Retinal pigment epithelial cell (primary cell): ENCODE results near the gene ETFB.

Experiments
- DNase-seq: peaks from one replicate; pipeline ENCODE4 v3.0.0-alpha.2; 2010; ENCODE audit warnings: low read depth
- H3K4me3 ChIP-seq: 2 replicates; pipeline ENCODE4 v1.5.1; 2011; ENCODE audit warnings: mild to moderate bottlenecking, low read length, control low read depth, moderate library complexity
- CTCF ChIP-seq: conservative IDR thresholded peaks from 2 replicates; pipeline ENCODE4 v1.5.1; 2011; ENCODE audit warnings: low read depth, low read length, control low read depth, inconsistent platforms

The ETFB gene

DNA sequence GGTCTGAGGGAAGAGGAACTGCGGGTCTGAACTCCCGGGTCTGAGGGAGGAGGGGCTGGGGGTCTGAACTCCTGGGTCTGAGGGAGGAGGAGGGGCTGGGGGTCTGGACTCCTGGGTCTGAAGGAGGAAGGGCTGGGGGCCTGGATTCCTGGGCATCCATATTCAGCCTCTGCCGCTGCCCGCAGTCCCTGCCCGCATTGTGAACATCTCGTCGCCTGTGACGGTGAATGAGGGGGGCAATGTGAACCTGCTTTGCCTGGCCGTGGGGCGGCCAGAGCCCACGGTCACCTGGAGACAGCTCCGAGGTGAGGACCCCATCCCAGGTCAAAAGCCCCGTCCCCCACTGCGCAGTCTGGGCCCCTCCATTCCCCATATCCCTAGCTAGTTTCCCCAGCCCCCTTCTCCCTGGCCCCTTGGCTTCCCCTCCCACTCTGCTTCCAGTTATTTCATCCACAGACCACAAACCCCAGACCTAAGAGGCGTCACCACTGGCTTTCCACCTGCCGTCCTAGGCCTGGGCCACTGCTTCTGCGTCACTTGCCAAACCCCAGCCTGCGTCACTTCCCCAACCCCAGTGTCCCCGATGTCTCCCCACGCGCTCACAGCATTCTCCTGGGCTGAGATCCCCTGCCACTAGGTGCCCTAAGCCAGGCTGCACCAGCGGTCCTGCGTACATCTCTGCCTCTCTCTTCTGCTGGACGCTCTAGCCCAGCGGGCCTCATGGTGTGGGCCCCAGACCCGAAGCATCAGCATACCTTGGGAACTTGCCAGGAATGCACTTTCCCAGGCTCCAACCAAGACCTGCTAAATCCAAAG lies 40.8 kb downstream of the ETFB start:
- no peak for TF ChIP-seq CTCF
- DNase-seq: no peak
- H3K4me3 ChIP-seq: no peak overlapping the region

DNA sequence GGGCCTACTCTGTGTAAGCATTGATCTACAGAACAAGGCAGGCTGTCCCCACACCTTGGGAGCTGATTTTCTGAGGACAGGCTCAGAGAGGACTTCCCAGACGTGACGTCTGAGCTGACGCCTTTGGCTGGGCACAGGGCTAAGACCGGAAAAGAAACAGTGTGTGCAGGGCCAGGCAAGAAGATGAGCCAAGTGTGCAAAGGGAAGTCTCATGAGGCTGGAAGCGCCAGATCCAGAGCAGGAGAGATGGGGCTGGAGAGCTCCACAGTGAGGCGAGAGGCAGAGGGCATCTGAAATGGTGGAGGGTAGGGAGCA lies 42.1 kb downstream of the ETFB start:
- TF ChIP-seq CTCF: no peak

GRCh38 chr19:51323481-51324166 lies 42.6 kb downstream of the ETFB start:
- no peak for TF ChIP-seq CTCF
- H3K4me3 ChIP-seq: no peak overlapping the region
- no peak for DNase-seq

More for the DNA sequence above, 42.1 kb downstream of the ETFB start:
- no peak overlapping the region for H3K4me3 ChIP-seq
- no peak for DNase-seq

- TF ChIP-seq CTCF: no peak
- H3K4me3 ChIP-seq: no peak overlapping the region
- DNase-seq: no peak
Observed at GRCh38 chr19:51321799-51322198, 44.4 kb downstream of the ETFB start.

DNA sequence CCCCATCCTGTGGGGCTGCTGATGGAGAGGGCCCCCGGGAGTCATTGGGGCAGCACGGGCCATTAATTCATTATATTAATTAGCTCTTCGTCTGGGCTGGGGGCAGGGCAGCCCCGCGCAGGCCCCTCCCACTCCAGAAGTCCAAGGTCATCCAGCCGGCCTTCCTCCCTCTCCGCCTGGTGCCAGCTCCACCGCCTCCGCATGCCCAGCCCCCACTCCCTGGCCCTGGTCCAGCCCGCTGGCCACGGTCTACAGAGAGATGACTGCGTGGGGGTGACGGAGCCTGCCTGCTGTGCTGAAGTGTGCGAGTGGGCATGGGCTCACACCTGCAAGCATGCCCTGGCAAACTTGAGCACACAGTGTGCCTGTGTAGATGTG lies 45.9 kb downstream of the ETFB start:
- DNase-seq: no peak
- TF ChIP-seq CTCF: no peak
- no peak overlapping the region for H3K4me3 ChIP-seq

DNA sequence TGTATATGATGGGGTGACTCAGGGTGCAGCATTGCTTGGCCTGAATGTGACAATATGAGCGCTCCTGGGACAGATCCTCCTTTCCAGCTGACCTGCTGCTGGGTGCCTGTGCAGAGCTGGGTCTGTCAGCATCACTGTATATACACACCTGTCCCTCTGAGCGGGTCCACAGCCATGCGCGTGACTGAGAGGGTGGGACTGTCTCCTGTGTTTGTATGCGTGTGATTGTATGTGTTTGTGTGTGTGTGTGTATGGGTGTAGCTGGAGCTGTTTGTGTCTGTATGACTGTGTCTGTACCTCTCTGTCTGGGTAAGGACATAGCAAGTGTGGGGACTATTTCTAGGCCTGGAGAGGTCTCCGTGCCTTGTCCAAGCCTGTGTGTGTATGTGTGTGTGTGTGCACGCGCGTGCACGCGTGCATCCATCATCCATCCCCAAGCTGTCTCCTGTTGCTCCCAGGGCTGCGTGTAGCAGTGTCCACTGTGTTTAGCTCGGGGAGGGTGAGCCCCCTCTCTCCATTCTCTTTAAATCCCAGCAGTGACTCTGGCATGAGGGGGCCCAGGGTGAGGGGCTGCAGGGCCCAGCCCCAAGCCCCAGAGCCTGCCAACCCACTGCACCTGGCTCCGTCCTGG lies 46.4 kb downstream of the ETFB start:
- no peak overlapping the region for H3K4me3 ChIP-seq
- no peak for DNase-seq
- no peak for TF ChIP-seq CTCF
